Smooth muscle cell (in vitro differentiated cells): ENCODE results near the gene UPK3BL1. TPM values are rescaled to one million over a fixed set of nuclear protein-coding genes. Genes with fewer than 3 reads are reported as not detected.
A peak's percentile ranks its signal among the peaks of the same experiment; 100 is the strongest.
"Not testable (repeated sequence)": the region's sequence is repeated elsewhere in the genome, so short reads cannot be mapped to it uniquely, and the experiment has no call there.

Experiments used
- DNase-seq: peaks from one replicate; lab custom pipeline; 2025; ENCODE audit not compliant: unreplicated experiment; lab: John Stamatoyannopoulos, UW
- H2AFZ ChIP-seq: fragments of 200-600 bp; sonication (generic); 2 replicates; pipeline ENCODE4 v1.6.0; 2016; ENCODE audit warnings: antibody characterized with exemption, low read depth, mild to moderate bottlenecking
- H3F3A ChIP-seq: fragments of 200-600 bp; sonication (generic); 2 replicates; pipeline ENCODE4 v1.6.0; 2017; ENCODE audit warnings: antibody characterized with exemption, low read depth
- H3K27ac ChIP-seq: fragments of 200-600 bp; sonication (generic); 2 replicates; pipeline ENCODE4 v1.5.1; 2016; ENCODE audit warnings: low read depth, mild to moderate bottlenecking
- H3K27me3 ChIP-seq: fragments of 200-600 bp; sonication (generic); 2 replicates; pipeline ENCODE4 v1.6.1; 2016; ENCODE audit warnings: low read depth, mild to moderate bottlenecking
- H3K36me3 ChIP-seq: fragments of 200-600 bp; sonication (generic); 2 replicates; pipeline ENCODE4 v1.5.1; 2016; ENCODE audit warnings: low read depth
- H3K4me1 ChIP-seq: fragments of 200-600 bp; sonication (generic); 2 replicates; pipeline ENCODE4 v1.5.1; 2016; ENCODE audit warnings: low read depth
- H3K4me2 ChIP-seq: fragments of 200-600 bp; sonication (generic); 2 replicates; pipeline ENCODE4 v1.6.0; 2016; ENCODE audit warnings: mild to moderate bottlenecking
- H3K4me3 ChIP-seq: fragments of 200-600 bp; sonication (generic); 2 replicates; pipeline ENCODE4 v1.5.1; 2016; ENCODE audit warnings: mild to moderate bottlenecking
- H3K79me2 ChIP-seq: fragments of 200-600 bp; sonication (generic); 2 replicates; pipeline ENCODE4 v1.6.0; 2016; ENCODE audit warnings: low read depth, mild to moderate bottlenecking
- H3K9ac ChIP-seq: fragments of 200-600 bp; sonication (generic); 2 replicates; pipeline ENCODE4 v1.6.0; 2016; ENCODE audit warnings: low read depth
- H3K9me3 ChIP-seq: fragments of 200-600 bp; sonication (generic); replicated peaks from 2 replicates; pipeline ENCODE4 v1.5.1; 2016; ENCODE audit warnings: low read depth
- H4K20me1 ChIP-seq: fragments of 200-600 bp; sonication (generic); 2 replicates; pipeline ENCODE4 v1.6.0; 2016; ENCODE audit warnings: low read depth
- WGBS: methylation state at CpG from one replicate; pipeline ENCODE4 v1.1.7; 2016; ENCODE audit warnings: low lambda C conversion rate; 5-methylcytosine and 5-hydroxymethylcytosine counted together
- polyA plus RNA-seq: library from polyadenylated mRNA; unstranded; fragments of >200 nt; fragmentation: Nextera tagmentation; extraction: Ambion mirVana; gene quantifications from 2 replicates; pipeline ENCODE4 v1.2.1, GENCODE V29; 2016
- total RNA-seq: library from RNA; depleted of rRNA; stranded (reverse); fragments of >200 nt; gene quantifications from 2 replicates; pipeline ENCODE4 v1.2.3, GENCODE V29; 2014

Gene UPK3BL1
- total and polyA plus RNA-seq, 2 experiments from 2014 or later = 16.6 to 25.0 TPM

DNA sequence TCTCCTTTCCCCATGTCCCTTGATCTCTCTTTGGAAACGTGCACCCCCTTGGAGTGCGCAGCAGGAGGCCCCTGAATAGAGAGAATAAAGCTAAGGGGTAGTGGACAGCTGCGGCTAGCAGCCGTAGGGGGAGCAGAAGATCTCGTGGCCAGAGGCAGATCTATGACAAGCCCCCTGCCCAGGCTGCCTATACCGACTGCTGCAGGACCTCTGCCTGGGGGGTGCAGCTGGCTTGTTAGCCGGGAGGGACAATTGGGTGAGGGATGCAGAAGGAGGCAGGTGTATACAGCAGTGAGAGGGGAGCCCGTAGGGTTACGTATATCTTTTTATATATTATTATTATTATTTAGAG, 29.3 kb upstream of the UPK3BL1 start:
- WGBS = no CpG with 5 or more reads among the region's 9 CpGs
- not testable (repeated sequence) for H3K27me3 ChIP-seq

GRCh38 chr7:102671166-102671955, 28.8 kb upstream of the UPK3BL1 start, which contains the start of gene POLR2J2:
Gene POLR2J2, minus strand, starts transcription at chr7:102671663. Its CDS starts 62 bp downstream, at chr7:102671601.
- not testable (repeated sequence) for H3K9me3 ChIP-seq, H3K27ac ChIP-seq, H3K27me3 ChIP-seq, H3K79me2 ChIP-seq, H2AFZ ChIP-seq, H3K4me1 ChIP-seq, H4K20me1 ChIP-seq, DNase-seq, H3K36me3 ChIP-seq, H3F3A ChIP-seq
- under 1% methylated on average over 39 of the region's 63 CpGs for WGBS
- Histone ChIP-seq H3K4me2 (peak within 1 kb of the TSS; percentile 76), H3K9ac (peak within 1 kb of the TSS; percentile 47), H3K4me3 (peak within 1 kb of the TSS; percentile 61)

More for the DNA sequence above, 29.3 kb upstream of the UPK3BL1 start:
- not testable (repeated sequence) for H3K4me1 ChIP-seq, H4K20me1 ChIP-seq, H3F3A ChIP-seq, H2AFZ ChIP-seq, H3K9me3 ChIP-seq, H3K4me3 ChIP-seq, H3K9ac ChIP-seq, H3K27ac ChIP-seq, H3K79me2 ChIP-seq, DNase-seq, H3K36me3 ChIP-seq, H3K4me2 ChIP-seq

DNA sequence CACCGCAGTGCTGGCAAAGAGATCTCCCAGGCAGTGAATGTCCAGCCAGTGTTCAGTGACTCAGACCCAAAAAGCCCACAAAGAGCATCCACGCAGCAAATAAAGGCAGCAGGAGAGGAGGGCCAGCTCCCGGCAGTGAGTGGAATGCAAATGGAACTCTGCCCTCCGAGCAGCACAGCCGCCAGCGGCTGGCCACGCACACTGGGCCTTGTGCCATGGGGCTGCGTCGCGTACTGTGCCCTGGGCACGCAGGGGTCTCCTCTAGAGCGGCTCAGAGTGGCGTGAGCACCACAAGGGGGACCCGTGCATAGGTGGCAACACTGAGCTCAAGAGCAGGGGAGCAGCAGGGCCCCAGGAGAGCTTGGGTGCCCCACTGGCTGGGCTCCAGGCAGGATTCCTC, 24.9 kb upstream of the UPK3BL1 start:
- not testable (repeated sequence) for H3K4me3 ChIP-seq, H2AFZ ChIP-seq, H3K27ac ChIP-seq, H3K36me3 ChIP-seq, H3K9me3 ChIP-seq, H3K79me2 ChIP-seq, H3K4me1 ChIP-seq, H3K27me3 ChIP-seq, H3K9ac ChIP-seq, H3F3A ChIP-seq, H4K20me1 ChIP-seq, H3K4me2 ChIP-seq, DNase-seq
- 100% methylated on average over 2 of the region's 14 CpGs for WGBS

DNA sequence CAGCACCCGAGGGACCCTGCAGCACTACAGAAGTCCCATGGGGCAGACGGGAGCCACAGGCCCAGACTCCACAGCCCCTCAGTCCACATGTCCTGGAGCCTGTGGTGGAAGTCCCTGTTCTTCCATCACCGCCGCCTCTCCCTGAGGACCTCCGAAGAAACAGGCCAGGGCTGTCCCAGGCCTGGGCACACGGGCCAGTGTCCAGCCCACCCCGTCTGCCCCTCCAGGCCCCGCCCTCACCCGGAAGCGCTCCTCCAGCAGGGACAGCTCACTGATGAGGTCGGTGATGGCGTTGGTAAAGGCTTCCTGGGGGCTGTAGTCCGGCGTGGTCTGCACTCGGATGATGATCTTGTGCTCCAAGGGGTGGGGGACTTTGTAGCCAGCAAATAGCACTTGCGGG, 24.3 kb upstream of the UPK3BL1 start:
- not testable (repeated sequence) for H3K27ac ChIP-seq, H3K36me3 ChIP-seq, H3K9ac ChIP-seq, H3K79me2 ChIP-seq, H3K4me2 ChIP-seq, H2AFZ ChIP-seq, DNase-seq, H3K4me1 ChIP-seq, H4K20me1 ChIP-seq, H3F3A ChIP-seq, H3K4me3 ChIP-seq, H3K9me3 ChIP-seq, H3K27me3 ChIP-seq
- WGBS = no CpG with 5 or more reads among the region's 16 CpGs

- DNase-seq, H3K36me3 ChIP-seq, H3K27ac ChIP-seq, H3F3A ChIP-seq, H3K4me1 ChIP-seq, H2AFZ ChIP-seq, H3K4me3 ChIP-seq, H3K79me2 ChIP-seq, H3K4me2 ChIP-seq, H4K20me1 ChIP-seq, H3K27me3 ChIP-seq, H3K9me3 ChIP-seq, H3K9ac ChIP-seq: not testable (repeated sequence)
- WGBS = no CpG with 5 or more reads among the region's 11 CpGs
These were observed 22.2 kb upstream of the UPK3BL1 start for GRCh38 chr7:102664765-102665164.

DNA sequence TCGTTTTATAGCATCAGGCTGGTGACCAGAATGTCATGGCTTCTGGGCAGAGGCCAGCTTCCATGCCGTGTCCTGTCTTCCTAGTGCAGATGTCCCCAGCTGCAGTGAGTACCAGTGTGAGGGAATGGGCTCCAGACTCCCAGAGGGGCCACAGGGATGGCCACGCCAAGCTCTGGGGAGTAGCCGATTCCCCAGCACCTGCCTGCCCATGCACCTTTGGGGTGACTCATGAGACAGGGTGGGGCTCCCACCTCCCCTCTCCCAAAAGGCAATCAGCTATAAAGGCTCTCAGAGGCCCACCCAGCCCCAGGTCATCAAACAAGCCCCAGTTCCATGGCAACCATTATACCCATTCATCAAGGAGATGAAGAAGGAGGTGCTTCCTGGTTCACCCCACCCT, 7.3 kb upstream of the UPK3BL1 start, which contains the start of gene SPDYE2B:
TSS of gene SPDYE2B (plus strand) at position 396 of the 400 bp plus-strand sequence. CDS start 2,030 bp downstream, outside the sequence.
- H2AFZ ChIP-seq, H3K4me1 ChIP-seq, H3K79me2 ChIP-seq, H3K27ac ChIP-seq, DNase-seq, H3K4me3 ChIP-seq, H3F3A ChIP-seq, H3K36me3 ChIP-seq, H3K9ac ChIP-seq, H4K20me1 ChIP-seq, H3K27me3 ChIP-seq, H3K4me2 ChIP-seq, H3K9me3 ChIP-seq: not testable (repeated sequence)
- WGBS = no CpG with 5 or more reads among the region's 4 CpGs

DNA sequence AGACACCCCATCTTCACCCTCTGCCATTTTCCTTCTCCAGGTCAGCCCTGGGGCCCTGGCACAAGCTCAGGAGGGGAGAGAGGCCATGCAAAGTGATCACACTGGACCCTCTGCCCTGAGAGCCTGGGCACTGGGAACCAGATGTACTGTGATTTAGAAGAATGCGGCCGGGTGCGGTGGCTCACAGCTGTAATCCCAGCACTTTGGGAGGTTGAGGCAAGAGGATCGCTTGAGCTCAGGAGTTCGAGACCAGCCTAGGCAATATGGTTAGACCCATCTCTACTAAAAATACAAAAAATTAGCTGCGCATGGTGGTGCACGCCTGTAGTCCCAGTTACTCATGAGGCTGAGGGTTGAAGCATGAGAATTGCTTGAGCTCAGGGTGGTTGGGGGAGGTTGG, 5.2 kb upstream of the UPK3BL1 start:
- not testable (repeated sequence) for H3K4me1 ChIP-seq, H4K20me1 ChIP-seq, H3F3A ChIP-seq, H3K4me3 ChIP-seq, H2AFZ ChIP-seq, H3K27ac ChIP-seq, H3K36me3 ChIP-seq, H3K4me2 ChIP-seq, DNase-seq, H3K27me3 ChIP-seq, H3K9me3 ChIP-seq, H3K79me2 ChIP-seq, H3K9ac ChIP-seq
- 95% methylated on average over 7 of the region's 7 CpGs for WGBS

DNA sequence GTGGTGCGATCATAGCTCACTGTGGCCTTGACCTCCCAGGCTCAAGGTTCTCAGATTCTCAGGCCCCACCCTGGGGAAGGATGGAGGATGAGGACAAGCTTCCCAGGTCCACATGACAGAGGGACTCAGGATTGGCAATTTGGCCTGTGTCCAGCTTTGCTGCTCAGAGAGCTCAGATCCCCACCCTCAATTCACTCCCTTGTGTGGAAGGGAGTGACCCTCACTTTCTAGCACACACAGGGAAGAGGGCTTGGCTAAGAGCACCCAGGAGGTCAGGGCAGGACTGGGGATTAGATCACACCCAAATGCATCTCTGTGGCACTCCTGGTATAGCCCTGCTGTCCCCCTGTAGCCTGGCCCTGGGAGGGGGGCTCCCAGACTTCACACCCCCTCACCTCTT, 813 bp upstream of the UPK3BL1 start:
- not testable (repeated sequence) for H3K79me2 ChIP-seq, H3K4me1 ChIP-seq, H3K27me3 ChIP-seq, H3K9me3 ChIP-seq, H3K36me3 ChIP-seq, H3F3A ChIP-seq, H3K27ac ChIP-seq, H4K20me1 ChIP-seq, H3K9ac ChIP-seq, DNase-seq, H3K4me3 ChIP-seq, H2AFZ ChIP-seq, H3K4me2 ChIP-seq
- WGBS = no CpG with 5 or more reads among the region's 1 CpG
